Raji (cell line): ENCODE results near the gene ZNF560.

ENCODE experiments used
- POLR2A ChIP-seq: IDR thresholded peaks from 2 replicates; pipeline ENCODE4 v1.6.1; 2011; ENCODE audit warnings: low read depth, low read length, control low read depth; ENCODE audit not compliant: insufficient read depth

Gene ZNF560

DNA sequence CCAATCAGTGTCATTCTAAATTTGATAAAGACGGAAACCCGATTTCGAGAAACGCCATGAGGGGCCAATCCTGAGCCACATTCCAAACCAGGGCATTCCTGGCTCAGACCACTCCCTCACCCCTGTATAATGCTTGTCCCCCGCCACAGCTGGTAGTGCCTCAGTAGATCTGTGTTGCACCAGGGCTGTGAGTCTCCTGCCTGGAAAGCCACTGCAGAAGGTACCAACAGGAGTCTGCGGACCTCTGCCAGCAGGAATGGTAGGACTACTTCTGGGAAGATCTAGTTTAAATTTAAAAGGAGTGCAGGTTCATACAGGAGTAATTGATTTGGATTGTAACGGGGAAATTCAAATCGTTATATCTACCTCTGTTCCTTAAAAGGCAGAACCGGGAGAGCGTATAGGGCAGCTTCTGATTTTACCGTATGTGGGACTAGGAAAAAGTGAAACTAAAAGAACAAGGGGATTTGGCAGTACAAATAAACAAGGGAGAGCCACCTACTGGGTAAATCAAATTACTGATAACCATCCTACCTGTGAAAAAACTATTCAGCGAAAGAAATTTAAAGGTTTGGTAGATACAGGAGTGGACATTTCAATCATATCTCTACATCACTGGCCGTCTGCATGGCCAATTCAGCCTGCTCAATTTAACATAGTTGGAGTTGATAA, 42.3 kb downstream of the ZNF560 start:
- TF ChIP-seq POLR2A = no peak

GRCh38 chr19:9453953-9454352, 44.5 kb downstream of the ZNF560 start:
- TF ChIP-seq POLR2A = no peak

- TF ChIP-seq POLR2A = no peak
Observed at GRCh38 chr19:9445037-9445436, 53.4 kb downstream of the ZNF560 start.

- no peak for TF ChIP-seq POLR2A
Observed at GRCh38 chr19:9436358-9436757, 62.1 kb downstream of the ZNF560 start.

DNA sequence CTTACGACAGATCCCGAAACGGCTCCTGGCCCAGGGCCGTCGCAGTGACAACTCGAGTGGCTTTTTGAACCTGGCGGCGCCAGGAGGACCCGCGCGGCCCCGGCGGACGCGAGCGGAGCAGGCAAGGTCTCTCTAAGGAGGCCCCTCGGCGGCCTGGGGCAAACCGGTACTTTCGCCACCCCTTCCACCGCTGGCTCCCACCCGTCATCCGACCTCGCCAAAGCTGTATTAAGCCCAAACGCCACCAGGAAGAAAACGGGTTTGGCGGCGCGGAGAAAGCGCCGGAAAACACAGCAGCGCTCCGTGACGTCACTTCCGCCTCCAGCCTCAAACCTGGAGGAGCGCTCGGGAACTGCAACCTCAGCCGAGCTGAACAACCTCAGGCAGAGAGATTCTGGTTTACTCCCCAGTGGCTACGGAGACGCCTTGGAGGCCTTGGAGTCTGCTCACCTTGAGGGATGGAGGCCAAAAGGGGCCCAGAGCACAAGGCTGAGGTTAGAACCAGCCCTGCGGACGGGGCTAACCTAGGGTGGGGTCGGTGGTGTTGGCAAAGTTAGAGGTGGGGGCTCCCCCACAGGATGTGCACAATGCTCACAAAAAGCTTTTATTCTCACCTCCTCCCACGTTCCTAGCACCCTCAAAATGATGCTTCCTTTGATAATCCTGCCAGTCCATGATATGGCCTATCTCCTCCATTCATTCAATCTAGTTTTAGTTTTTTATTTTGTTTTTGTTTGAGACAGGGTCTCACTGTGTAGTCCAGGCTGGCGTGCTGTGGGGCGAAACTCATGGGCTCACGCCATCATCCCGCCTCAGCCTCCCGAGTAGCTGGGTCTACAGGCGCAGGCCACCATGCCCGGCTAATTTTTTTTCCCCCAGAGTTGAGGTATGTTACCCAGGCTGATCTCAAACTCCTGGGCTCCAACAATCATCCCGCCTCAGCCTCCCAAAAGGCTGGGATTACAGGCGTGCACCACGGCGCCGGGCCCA, 62.8 kb downstream of the ZNF560 start, which contains the start of gene ZNF266:
Gene ZNF266, minus strand, starts transcription at position 295 of the 990 bp plus-strand sequence. CDS start 15,484 bp downstream, outside the sequence.
- peak; percentile 47 for TF ChIP-seq POLR2A

GRCh38 chr19:9431475-9431874, 66.9 kb downstream of the ZNF560 start:
- TF ChIP-seq POLR2A = no peak

DNA sequence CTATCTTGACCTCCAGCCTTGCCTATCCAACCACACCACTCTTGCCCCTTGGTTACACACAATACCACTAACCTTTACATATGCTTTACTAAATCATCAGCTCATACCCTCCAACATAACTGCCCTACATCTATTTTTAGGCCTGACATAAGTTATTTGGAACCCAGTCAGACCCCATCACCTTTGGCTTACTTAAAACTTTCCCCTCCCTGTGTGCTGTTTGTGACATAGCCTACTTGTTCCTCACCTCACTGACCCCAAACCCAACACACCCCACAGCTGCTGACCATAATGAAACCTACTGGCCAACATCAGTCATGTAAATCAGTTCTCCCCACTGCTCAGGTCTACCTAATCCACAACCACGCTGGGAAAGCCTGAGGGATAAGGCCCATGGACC, 68.0 kb downstream of the ZNF560 start:
- no peak for TF ChIP-seq POLR2A

- no peak for TF ChIP-seq POLR2A
Observed at GRCh38 chr19:9427941-9428340, 70.5 kb downstream of the ZNF560 start.
